ENCODE measurements around the gene RBP5.

Gene RBP5

DNA sequence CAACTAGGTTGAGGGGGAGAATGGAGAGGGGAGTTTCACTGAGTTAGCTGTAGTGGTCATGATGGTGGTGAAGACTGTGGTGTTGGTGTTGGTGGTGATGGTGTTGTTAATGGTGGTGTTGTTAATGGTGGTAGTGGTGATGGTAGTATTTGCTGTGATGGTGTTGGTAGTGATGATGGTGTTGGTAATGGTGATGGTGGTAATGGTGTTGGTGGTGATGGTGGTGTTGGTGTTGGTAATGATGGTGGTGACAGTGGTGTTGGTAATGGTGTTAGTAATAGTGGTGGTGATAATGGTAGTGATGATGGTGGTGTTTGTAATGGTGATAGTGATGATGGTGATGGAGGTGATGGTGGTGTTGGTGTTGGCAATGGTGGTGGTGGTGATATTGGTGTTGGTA lies 45.6 kb downstream of the RBP5 start:
- DNase-seq (ENCODE audit: low read depth, low spot score) = no peak
- H3K27ac ChIP-seq = no peak overlapping the region

DNA sequence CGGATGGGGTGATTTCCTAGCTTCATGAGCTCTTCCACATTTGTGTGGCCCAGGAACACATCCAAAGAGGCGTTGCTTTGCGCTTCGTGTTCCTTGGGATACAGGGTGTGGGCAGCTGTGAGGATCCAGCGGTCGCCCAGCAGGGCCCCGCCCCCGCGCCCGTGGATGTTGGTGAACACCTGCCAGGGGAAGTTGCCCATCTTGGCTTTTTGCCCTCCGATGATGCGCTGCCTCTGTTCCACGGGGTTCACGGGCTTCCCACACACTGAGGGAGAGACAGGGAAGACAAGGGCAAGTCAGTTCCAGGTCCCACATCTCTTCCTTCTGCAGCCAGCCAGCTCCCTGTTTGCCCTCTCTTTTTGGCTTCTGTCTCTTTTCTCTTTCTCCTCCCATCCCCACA lies 47.7 kb downstream of the RBP5 start:
- no peak overlapping the region for H3K27ac ChIP-seq
- no peak for DNase-seq (ENCODE audit: low read depth, low spot score)

DNA sequence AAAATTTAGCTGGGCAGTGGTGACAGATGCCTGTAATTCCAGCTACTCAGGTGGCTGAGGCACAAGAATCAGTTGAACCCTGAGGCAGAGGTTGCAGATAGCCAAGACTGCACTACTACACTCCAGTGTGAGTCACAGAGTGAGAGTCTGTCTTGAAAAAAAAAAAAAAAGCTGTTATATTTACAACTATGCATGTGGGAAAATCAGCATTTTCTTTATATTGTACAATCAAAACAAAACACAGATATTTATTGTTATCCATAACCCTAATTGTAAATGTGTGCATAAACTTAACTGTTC lies 48.9 kb downstream of the RBP5 start:
- peak; percentile 53 for DNase-seq (ENCODE audit: low read depth, low spot score)
- H3K27ac ChIP-seq = peak overlapping the region; percentile 88

DNA sequence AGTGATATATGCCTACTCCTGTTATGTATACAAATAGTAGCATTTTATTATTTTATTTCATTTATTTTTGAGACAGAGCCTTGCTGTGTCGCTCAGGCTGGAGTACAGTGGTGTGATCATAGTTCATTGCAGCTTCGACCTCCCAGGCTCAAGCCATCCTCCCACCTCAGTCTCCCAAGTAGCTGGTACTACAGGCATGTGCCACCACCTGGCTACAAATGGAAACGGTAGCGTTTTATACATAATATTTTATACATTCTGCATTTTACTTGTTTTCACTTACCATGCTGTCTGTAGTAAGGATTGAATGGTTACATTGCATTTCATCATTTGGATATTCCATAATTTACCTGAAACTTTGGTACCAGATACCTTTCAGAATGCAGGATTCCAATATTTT lies 50.5 kb downstream of the RBP5 start:
- DNase-seq (ENCODE audit: low read depth, low spot score) = no peak
- no peak overlapping the region for H3K27ac ChIP-seq

DNA sequence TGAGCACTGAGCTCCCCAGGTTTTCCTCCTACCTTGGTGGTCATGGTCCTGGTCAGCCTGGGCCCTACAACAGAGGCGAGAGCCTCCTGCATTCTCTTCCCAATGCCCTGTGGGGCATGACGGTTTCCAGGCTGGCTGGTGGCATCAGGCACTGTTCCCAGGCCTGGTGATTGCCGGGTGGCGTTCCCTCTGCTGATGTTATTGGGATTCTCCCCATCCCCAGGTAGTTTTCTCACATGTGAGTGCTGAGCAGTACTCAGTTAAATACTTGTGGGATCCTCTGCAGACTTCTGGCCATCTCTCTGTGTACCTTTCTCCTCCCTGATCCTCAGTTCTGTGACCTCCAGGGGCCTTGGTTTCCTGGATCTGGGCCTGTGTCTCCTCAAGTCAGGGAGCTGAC lies 52.2 kb downstream of the RBP5 start:
- no peak for DNase-seq (ENCODE audit: low read depth, low spot score)
- no peak overlapping the region for H3K27ac ChIP-seq

DNA sequence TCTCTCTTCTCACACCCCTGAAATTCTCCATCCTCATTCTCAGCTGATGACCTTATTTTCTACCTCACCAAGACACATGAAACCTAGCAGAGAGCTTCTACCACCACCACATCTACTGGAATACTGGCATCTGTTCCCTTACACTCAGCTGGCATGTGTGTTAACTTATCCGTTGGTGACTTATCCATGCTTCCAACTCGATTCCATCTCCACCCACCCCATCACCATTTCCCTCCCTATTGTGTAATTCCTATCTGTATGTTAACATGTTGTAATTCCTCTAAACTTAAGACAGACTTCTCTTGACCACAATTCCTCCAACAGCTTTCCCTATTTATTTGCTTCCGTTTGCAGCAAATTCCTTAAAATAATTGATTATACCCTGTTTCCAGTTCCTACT lies 52.8 kb downstream of the RBP5 start:
- no peak for DNase-seq (ENCODE audit: low read depth, low spot score)

DNA sequence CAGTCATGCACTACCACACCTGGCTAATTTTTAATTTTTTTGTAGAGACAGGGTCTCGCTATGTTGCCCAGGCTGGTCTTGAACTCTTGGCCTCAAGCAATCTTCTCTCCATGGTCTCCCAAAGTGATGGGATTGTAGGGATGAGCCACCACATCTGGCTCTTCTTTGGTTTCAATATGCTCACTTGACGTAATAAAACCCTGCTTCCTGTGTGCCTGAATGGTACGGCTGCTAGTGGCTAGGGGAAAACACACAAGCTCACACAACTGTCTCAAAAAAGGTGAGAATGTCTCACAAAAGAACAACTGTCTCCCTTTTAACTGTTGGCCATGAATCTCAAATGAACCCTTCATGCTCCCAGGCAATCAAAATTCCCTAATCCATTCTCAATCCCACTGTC lies 53.2 kb downstream of the RBP5 start:
- no peak overlapping the region for H3K27ac ChIP-seq

More for the DNA sequence above, 52.8 kb downstream of the RBP5 start:
- no peak overlapping the region for H3K27ac ChIP-seq

DNA sequence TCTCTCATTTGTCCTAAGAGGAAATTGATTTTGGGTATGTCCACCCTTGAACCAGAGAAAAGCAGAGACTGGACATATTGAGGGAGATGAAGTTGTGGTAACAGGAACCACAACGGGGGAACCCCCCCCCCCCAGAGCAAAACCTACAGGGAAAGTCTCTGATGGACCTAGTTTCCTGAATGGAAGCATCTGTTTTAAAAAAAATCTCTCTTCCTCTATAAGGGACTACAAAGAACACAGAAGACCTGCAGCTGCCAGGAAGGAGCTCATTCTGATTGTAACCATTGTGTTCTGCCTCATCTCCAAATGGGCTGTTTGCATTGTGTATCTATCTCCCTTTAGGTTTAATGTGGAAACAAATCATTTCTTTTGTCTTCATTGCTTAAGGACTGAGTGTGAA lies 54.7 kb downstream of the RBP5 start:
- H3K27ac ChIP-seq = no peak overlapping the region
- no peak for DNase-seq (ENCODE audit: low read depth, low spot score)

More for the DNA sequence above, 53.2 kb downstream of the RBP5 start:
- no peak for DNase-seq (ENCODE audit: low read depth, low spot score)

Measured in epithelial cell of prostate (primary cell).